ENCODE data around the gene MIPOL1.

The MIPOL1 gene

GRCh38 chr14:37565550-37565949, 367.8 kb downstream of the MIPOL1 start:
- no peaks in the 10 kb centered on the region for H3K36me3 ChIP-seq (ENCODE audit: control insufficient read depth in 2 of 2, insufficient read depth in 1 of 2, low read length in 2 of 2)
- ChIA-PET CTCF (no interaction called here), POLR2A (no interaction called here)
- H3K9me3 ChIP-seq (ENCODE audit: control insufficient read depth, insufficient read depth, low read depth, low read length) = no peaks in the 10 kb centered on the region
- H3K27ac ChIP-seq (ENCODE audit: extremely low read depth, low read depth, low read length) = no peak overlapping the region
- no peak overlapping the region for H3K4me3 ChIP-seq (ENCODE audit: low read depth, low read length)
- TF ChIP-seq ZNF785 (tag by site-specific recombination; IDR thresholded peaks at IDR 0.05) (no peak), ZFP41 (tag by site-specific recombination; IDR thresholded peaks at IDR 0.05; ENCODE audit: borderline replicate concordance) (no peak), ZNF654 (tag by site-specific recombination; IDR thresholded peaks at IDR 0.05; ENCODE audit: low read depth) (0 out of 2 replicates have a peak, but pooled peaks have one; percentile 6)
- peaks cover 15% of the 10 kb centered on the region for H3K4me1 ChIP-seq (ENCODE audit: control insufficient read depth, insufficient read depth, low read length)

DNA sequence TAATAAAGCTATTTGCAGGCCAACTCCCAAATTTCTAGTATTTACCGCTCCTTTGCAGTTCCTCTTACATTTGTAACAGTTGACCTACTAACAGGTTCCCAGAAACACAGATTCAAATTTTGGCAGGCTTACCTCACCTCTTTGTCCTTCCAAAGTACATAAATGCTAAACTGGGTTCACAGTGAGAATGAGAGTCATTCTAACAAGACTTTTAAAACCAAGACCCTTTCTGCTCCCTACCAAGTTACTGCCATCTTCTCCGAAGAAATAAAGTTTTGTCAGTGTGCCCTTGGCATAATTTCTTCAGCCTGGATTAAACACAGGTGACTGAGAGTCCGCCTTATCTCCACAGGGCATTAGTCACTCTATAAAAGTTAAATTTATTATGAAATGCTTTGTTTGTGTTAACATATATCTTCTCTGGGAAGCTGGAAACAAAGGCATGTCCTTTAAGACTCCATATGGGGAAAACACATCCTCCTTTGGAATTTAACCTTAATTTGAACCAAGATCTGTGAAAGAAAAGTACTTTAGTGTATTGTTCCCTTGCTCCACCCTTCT, 369.2 kb downstream of the MIPOL1 start:
- CTCF ChIA-PET = no interaction called here
- 0 out of 2 replicates have a peak, but pooled peaks have one; percentile 11 for TF ChIP-seq FEZF1 (tag by site-specific recombination; IDR thresholded peaks at IDR 0.05)
- 0 out of 2 replicates have a peak, but pooled peaks have one; percentile 36 for TF ChIP-seq IKZF3 (tag by site-specific recombination; IDR thresholded peaks at IDR 0.05)
- TF ChIP-seq ZNF843 (tag by site-specific recombination; IDR thresholded peaks at IDR 0.05) = peak; percentile 44; the same call in 1 of the 2 replicates
- peak; percentile 31; the same call in 1 of the 2 replicates for TF ChIP-seq ZNF561 (tag by site-specific recombination; IDR thresholded peaks at IDR 0.05; ENCODE audit: borderline replicate concordance)
- TF ChIP-seq ZNF404 (tag by site-specific recombination; IDR thresholded peaks at IDR 0.05) = no peak
- TF ChIP-seq PRDM6 (tag by site-specific recombination; IDR thresholded peaks at IDR 0.05) = peak; percentile 87
- no peak for TF ChIP-seq ZNF416 (tag by site-specific recombination; IDR thresholded peaks at IDR 0.05)
- TF ChIP-seq, protein P1, sequence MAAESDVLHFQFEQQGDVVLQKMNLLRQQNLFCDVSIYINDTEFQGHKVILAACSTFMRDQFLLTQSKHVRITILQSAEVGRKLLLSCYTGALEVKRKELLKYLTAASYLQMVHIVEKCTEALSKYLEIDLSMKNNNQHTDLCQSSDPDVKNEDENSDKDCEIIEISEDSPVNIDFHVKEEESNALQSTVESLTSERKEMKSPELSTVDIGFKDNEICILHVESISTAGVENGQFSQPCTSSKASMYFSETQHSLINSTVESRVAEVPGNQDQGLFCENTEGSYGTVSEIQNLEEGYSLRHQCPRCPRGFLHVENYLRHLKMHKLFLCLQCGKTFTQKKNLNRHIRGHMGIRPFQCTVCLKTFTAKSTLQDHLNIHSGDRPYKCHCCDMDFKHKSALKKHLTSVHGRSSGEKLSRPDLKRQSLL (tag by site-specific recombination; IDR thresholded peaks at IDR 0.05) = no peak
- TF ChIP-seq ZXDB (tag by site-specific recombination; IDR thresholded peaks at IDR 0.05) = peak; percentile 58
- peak; percentile 41; the same call in 1 of the 2 replicates for TF ChIP-seq ZNF335 (tag by site-specific recombination; conservative IDR thresholded peaks at IDR 0.05)
- Histone ChIP-seq H3K27ac (ENCODE audit: extremely low read depth, low read depth, low read length) (peak overlapping the region; percentile 75), H3K4me3 (ENCODE audit: low read depth, low read length) (no peak overlapping the region), H3K9me3 (ENCODE audit: control insufficient read depth, insufficient read depth, low read depth, low read length) (no peaks in the 10 kb centered on the region), H3K36me3 (ENCODE audit: control insufficient read depth in 2 of 2, insufficient read depth in 1 of 2, low read length in 2 of 2) (no peaks in the 10 kb centered on the region), H3K4me1 (ENCODE audit: control insufficient read depth, insufficient read depth, low read length) (peaks cover 15% of the 10 kb centered on the region)
- POLR2A ChIA-PET = no interaction called here

GRCh38 chr14:37569729-37570128, 372.0 kb downstream of the MIPOL1 start:
- Histone ChIP-seq H3K4me1 (ENCODE audit: control insufficient read depth, insufficient read depth, low read length) (peaks cover 22% of the 10 kb centered on the region), H3K4me3 (ENCODE audit: low read depth, low read length) (no peak overlapping the region), H3K36me3 (ENCODE audit: control insufficient read depth in 2 of 2, insufficient read depth in 1 of 2, low read length in 2 of 2) (no peaks in the 10 kb centered on the region), H3K27ac (ENCODE audit: extremely low read depth, low read depth, low read length) (no peak overlapping the region), H3K9me3 (ENCODE audit: control insufficient read depth, insufficient read depth, low read depth, low read length) (no peaks in the 10 kb centered on the region)
- ChIA-PET POLR2A (no interaction called here), CTCF (interaction anchor here (0.6 to 1.0 kb wide), 3 partner anchors 25 to 324 kb away, joined by 3 read pairs; partner anchors contain the start of gene FOXA1)
- TF ChIP-seq ZNF560 (tag by site-specific recombination; IDR thresholded peaks at IDR 0.05; ENCODE audit: borderline replicate concordance) (no peak), ZNF837 (tag by site-specific recombination; IDR thresholded peaks at IDR 0.05) (no peak), ZNF561 (tag by site-specific recombination; IDR thresholded peaks at IDR 0.05; ENCODE audit: borderline replicate concordance) (no peak), KLF1 (tag by site-specific recombination; IDR thresholded peaks at IDR 0.05) (no peak), ZNF112 (tag by site-specific recombination; IDR thresholded peaks at IDR 0.05) (no peak), ZNF488 (tag by site-specific recombination; IDR thresholded peaks at IDR 0.05) (no peak), ZFP69B (tag by site-specific recombination; IDR thresholded peaks at IDR 0.05) (no peak)
- TF ChIP-seq, protein P1 (tag by site-specific recombination; IDR thresholded peaks at IDR 0.05) = no peak
